ENCODE data around the gene GK2.

DNA sequence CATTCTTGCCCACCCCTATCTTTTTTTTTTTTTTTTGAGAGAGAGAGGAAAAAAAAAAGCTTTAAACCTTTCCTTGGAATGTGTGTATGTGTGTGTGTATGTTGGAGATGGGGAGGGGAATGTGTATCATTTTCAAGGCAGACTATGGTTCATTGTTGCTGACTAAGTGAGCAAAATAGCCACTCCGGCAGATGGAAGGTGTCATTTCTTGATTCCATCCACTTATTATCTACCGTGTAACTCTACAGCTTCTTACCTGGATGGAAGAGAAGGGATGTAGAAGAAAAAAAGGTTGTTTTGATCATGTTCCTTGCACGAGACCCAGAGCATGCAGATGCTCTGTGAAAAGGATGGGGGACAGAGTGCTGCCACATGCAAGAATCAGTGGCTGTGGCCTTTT is 5.9 kb upstream of the GK2 start:
- TF ChIP-seq POLR2A (IDR thresholded peaks at IDR 0.05; ENCODE audit: low read depth, low read length) (no peak), POLR2AphosphoS5 (IDR thresholded peaks at IDR 0.05; ENCODE audit: low read depth, low read length) (no peak), TAF1 (IDR thresholded peaks at IDR 0.05; ENCODE audit: borderline replicate concordance, low read depth, low read length) (no peak)

Data from GM12892 (cell line).